H1 (cell line): ENCODE results near the gene CLPX. TPM values are rescaled to one million over a fixed set of nuclear protein-coding genes. Genes with fewer than 3 reads are reported as not detected.

Source experiments
- NRF1 ChIP-seq: IDR thresholded peaks from 2 replicates; pipeline ENCODE4 v1.6.1; 2011; ENCODE audit warnings: mild to moderate bottlenecking, low read depth, low read length, improper control_type of control experiment
- polyA plus RNA-seq, 7 experiments: library from polyadenylated mRNA; depleted of rRNA in 3 of 7; stranded (reverse) in 5 of 7; unstranded in 2 of 7; fragments of >200 nt in 5 of 7; fragments of 200-250 nt in 2 of 7; gene quantifications; 1 replicate in 5 of 7; 2 replicates in 1 of 7; 4 replicates in 1 of 7; pipeline versions ENCODE4 v1.2.1 to v1.2.3, GENCODE V29; 2011 to 2013; ENCODE audit warnings: missing spikeins in 2 of 7, mixed read lengths in 2 of 7
- total RNA-seq: library from RNA; stranded (reverse); fragmentation: NEBNext Ultra II Directional; extraction: Animal tissue kit (Norgen Biotek cat#: 25700); gene quantifications from 2 replicates; pipeline ENCODE4 v1.2.1, GENCODE V29; 2021
- TF ChIP-seq, protein P1 (sequence below): IDR thresholded peaks from 2 replicates; pipeline ENCODE4 v1.6.1; 2011; ENCODE audit warnings: low read length, improper control_type of control experiment

CLPX gene
- total and polyA plus RNA-seq, 2 of the 8 experiments (the other 6 are each of a cell fraction or from before 2014, with no cell fraction given): 10.5 to 53.6 TPM

DNA sequence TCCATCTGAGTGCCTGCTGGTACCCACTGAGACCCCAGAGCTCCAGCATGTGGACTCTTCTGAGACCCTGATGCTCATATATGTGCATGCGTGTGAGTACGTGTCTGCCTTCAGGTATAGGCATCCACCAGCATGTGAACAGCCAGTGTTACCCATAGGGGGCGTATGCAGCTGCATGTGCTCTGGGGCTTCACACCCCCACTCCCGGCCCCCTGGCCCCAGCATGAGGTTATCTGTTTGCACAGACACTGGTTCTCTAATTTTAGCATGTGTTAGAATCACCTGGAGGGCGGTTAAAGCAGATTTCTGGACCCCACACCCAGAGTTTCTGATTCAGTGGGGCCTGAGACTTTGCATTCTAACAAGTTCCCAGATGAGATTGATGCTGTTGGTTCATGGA lies 27.0 kb upstream of the CLPX start (continued):
- TF ChIP-seq, protein P1, sequence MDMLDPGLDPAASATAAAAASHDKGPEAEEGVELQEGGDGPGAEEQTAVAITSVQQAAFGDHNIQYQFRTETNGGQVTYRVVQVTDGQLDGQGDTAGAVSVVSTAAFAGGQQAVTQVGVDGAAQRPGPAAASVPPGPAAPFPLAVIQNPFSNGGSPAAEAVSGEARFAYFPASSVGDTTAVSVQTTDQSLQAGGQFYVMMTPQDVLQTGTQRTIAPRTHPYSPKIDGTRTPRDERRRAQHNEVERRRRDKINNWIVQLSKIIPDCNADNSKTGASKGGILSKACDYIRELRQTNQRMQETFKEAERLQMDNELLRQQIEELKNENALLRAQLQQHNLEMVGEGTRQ: 0 out of 2 replicates have a peak, but pooled peaks have one; percentile 6
- TF ChIP-seq NRF1: no peak
- TF ChIP-seq, all 59 proteins: peak for 6
